Heart left ventricle (tissue), 13 donors: ENCODE results near the gene DUSP11.

Source experiments
- POLR2A ChIP-seq, 2 donors: fragments of 450-650 bp; IDR thresholded peaks; one replicate each; pipeline ENCODE4 v1.6.1; 2017; ENCODE audit warnings: antibody characterized with exemption in 2 of 2, mild to moderate bottlenecking in 2 of 2, moderate library complexity in 2 of 2
- TF ChIP-seq, protein P1 (sequence below), 12 donors: fragments of 200-600 bp; sonication (generic) in 4 of 12; IDR thresholded peaks; one replicate each; pipeline versions ENCODE4 v1.5.0 to v1.8.0; 2018 to 2022; ENCODE audit warnings: antibody characterized with exemption in 12 of 12, mild to moderate bottlenecking in 5 of 12
- donor health status: ischemic (EF 13 %, LVEDD 7.1; RV severe dilation, severe dysfunction).
- donor health status: DM: no; HTN: yes; CAD: no.
- donor health status: DM: no; HTN: no; CAD: no.
- donor health status: ischemic (EF 25% LVEDD 6.9; RV normal size, moderate dysfunction).
- donor health status: ischemic (EF 25% LVEDD 5.7; RV mildly dilated, moderate dysfunction).
- donor health status: ischemic (EF 35%, LVEDD 5.7; RV mildly dilated, moderate dysfunction).
- donor health status: nonischemic (EF 11% LVEDD 7.7; RV severe dilation, severe dysfunction).
- donor health status: DM: yes; HTN: yes; CAD: no.
- donor health status: PGD.
- donor health status: ischemic (EF 29% LVEDD 5.4; RV normal size, mild dysfunction).
- donor health status: nonischemic (EF 23%, LVEDD 6.1; RV moderate dilation, normal function).

DNA sequence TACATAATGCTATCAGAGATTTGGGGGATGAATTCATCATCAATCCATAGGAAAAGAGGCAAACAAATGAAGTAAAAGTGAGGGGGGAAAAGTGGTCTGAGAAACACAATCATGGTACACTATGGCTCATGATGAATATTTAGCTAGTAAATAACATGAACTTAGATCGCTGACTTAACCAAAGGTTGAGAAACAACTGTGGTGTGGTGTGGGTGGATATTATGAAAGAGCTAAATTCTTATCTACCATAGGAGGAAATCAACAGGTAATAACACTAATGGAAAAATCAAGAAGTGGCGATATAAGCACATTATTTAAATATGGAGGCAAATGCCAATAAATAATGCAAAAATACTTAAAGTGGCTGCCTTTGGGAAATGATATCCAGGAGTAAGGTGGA is 30.6 kb downstream of the DUSP11 start:
- TF ChIP-seq, protein P1, sequence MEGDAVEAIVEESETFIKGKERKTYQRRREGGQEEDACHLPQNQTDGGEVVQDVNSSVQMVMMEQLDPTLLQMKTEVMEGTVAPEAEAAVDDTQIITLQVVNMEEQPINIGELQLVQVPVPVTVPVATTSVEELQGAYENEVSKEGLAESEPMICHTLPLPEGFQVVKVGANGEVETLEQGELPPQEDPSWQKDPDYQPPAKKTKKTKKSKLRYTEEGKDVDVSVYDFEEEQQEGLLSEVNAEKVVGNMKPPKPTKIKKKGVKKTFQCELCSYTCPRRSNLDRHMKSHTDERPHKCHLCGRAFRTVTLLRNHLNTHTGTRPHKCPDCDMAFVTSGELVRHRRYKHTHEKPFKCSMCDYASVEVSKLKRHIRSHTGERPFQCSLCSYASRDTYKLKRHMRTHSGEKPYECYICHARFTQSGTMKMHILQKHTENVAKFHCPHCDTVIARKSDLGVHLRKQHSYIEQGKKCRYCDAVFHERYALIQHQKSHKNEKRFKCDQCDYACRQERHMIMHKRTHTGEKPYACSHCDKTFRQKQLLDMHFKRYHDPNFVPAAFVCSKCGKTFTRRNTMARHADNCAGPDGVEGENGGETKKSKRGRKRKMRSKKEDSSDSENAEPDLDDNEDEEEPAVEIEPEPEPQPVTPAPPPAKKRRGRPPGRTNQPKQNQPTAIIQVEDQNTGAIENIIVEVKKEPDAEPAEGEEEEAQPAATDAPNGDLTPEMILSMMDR (IDR thresholded peaks at IDR 0.05), result no peak
- TF ChIP-seq POLR2A (IDR thresholded peaks at IDR 0.05), result no peak
